Anterior cingulate cortex (tissue), 58 donors: ENCODE data around the gene KCNQ1.
A peak's percentile ranks its signal among the peaks of the same experiment; 100 is the strongest.

ENCODE experiments used
- DNase-seq, 58 donors: peaks; one replicate each; lab custom pipeline; 2025; lab: John Stamatoyannopoulos, UW

Gene KCNQ1

DNA sequence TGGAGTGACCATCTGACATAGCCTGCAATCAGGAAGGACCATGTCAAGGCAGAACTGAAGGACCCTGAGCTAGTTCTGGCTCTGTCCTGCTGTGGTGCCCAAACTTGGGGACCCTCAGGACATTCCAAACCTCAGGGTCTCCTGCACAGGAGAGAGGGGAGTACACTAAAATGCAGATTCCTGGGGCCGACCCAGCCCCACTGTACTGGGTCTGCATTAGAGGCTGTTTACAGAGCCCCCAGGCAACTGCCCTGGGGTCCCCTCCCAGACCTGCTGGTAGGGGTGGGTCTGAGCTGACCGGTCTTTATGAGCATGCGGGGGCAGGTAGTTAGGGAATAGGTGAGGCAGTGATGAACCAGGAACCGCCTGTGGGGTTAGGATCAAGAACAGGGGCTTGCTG is 7.3 kb upstream of the KCNQ1 start:
- no peak for DNase-seq

DNA sequence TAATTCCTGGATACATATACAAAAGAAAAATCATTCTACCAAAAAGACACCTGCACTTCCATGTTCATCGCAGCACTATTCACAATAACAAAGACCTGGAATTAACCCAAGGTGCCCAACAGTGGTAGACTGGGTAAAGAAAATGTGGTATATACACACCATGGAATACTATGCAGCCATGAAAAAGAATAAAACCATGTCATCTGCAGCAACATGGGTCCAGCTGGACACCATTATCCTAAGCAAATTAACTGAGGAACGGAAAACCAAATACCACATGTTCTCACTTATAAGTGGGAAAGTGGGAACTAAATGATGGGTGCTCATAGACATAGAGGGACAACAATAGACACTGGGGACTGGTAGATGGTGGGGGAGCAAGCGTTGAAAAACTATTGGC is 5.0 kb upstream of the KCNQ1 start:
- no peak for DNase-seq

DNA sequence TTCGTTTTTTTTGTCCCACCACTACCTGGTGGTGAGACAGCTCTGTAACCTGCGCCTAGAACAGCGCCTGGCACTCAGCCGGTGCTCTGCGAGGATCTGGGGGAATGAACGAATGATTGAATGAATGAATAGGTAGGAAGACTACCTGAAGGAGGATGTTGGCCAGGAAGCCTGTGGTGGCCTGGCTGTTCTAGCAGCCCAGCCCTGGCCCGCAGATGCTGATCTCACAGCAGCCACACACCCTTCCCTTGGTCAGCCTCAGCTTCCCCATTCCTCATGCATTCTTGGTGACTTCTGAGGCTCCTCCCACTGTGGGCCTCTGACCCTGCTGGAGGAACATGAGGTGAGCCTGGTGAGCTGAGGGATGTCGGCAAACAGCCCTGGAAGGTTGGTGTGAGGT is 4.2 kb upstream of the KCNQ1 start:
- no peak for DNase-seq

DNA sequence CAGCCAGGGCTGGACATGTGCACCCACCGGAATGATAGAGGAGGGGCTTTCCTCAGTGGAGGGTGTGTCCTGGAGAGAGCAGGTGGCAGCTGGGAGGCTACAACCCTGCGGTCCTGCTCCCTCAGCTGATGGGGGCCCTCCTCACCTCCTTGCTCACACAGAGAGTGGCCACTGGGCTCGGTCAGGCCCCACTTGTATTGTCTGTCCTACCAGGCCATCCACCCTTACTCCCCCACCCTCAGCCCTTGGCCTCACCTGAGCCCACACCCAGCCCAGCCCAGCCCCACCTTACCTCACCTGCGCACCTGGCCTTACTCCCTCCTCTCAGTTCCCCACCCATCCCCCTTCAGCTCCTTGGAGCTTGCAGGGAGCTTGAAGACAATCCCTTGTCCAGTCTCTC is 3.6 kb upstream of the KCNQ1 start:
- no peak for DNase-seq

DNA sequence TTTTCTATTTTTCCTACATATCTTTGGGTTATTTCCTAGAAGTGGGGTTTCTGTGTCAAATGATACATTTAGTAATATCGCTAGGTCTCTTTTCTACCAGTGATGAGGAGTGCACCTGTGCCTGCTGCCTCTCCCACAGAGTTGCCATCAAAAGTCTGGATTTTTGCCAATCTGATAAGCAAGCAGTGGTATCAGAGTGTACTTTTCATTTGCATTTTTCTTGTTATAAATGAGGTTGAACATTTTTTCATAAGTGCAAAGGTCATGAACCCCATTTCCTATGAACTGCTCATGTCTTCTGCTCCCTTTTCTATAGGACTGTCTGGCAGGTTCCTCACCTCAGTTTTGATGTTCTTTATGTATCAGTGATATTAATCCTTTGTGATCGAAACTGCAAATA is 2.2 kb upstream of the KCNQ1 start:
- DNase-seq, result no peak

DNA sequence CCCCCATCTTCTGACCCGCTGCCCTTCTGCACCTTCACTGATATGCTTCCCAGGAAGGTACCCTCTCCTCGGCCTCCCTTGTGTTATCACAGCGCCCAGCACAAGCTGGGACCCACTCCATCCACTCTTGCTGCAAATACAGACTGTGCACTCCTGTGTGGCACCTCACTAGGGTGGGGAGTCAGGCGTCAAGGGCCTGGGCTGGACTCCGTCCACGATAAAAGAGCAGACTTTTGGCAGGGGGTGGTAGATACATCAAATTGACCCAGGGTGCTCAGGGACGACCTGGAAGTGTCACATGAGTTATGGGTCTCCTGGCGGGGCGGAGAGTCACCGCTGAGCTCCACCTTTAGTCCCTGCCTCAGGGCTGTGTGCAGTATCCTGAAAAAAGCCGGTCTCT is 1.4 kb upstream of the KCNQ1 start:
- no peak for DNase-seq

DNA sequence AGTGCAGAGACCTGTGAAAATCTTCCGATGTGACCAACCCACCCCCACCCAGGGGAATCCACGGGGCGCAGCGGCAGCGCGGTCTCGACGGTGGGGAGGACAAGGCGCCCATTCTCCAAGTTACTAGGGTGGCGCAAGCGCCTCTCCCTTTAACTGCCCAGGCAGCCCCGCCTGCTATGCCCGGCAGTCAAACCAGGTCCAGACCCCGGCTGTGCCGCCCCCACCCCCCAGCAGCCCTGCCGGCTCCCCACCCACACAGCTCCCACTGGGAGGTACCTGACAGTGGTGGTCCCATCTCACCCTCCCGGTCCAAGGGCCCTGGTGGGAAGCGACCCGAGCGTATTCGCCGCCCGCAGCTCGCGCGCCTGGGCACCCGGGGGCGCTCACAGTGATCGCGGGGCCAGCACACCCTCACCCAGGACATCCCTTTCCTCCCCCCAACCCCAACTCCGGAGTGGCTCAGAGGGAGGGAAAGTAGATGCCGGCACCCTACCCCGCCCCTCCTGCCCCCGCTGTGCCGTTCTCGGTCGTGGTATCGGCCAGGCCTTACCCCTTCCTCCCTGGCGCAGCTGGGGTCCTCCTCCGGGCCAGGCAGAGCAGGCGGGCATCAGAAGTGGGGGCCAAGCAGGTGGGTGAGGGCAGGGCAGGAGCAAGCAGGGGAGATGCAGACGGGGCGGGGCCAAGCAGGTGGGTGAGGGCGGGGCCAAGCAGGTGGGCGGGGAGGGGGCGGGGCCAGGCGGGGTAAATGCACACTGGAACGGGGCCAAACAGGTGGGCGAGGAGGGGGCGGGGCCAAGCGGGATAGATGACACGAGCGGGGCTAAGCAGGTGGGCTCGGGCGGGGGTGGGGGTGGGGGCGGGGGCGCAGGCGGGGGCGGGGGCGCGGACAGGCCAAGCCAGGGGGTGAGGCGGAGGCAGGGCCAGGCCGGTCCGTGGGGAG is 657 bp upstream of the KCNQ1 start, which contains the start of gene TRPM5:
Gene TRPM5 (minus strand): TSS at position 634 of the 940 bp plus-strand sequence. CDS start 21,478 bp downstream, outside the sequence.
- DNase-seq, result peak in 1 of 58 donors; percentile 27

DNA sequence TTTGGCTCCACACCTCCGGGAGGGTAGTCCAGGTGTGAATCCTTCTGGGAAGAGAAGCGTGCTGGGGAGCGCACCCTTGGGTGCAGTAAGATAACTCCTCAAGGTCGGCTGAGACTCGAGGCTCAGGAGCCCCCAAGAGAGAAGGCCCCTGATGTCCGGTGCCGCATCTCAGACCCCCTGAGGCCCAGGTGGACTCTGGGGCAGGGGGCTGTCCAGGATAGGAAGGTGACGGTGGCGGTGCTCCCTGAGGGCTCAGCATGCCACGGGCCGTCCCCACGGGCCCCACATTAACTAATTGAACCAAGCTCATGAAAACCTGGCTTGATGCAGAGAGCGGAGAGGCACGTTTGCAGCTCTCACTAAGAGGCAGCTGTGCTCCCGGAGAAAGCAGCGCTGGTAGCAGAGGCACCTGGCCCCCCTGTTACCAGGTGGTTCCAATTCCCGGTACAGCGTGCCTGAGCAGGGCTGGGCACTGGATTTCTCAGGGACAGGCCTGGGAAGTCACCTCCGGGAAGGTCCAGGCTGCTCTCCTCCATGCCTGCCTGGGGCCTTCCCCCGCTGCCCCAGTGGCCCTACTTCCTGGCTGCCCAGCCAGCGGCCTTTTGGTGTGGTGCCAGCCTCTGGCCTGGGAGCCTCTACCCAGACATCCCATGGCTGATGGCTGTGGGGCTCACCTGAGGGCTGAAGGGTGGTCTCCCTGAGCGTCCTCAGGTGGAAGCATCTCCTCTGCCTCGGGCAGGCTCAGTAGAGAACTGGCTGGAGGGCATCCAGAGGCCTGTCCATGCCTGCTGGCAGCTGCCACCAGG is 1.1 kb downstream of the KCNQ1 start:
- no peak for DNase-seq

DNA sequence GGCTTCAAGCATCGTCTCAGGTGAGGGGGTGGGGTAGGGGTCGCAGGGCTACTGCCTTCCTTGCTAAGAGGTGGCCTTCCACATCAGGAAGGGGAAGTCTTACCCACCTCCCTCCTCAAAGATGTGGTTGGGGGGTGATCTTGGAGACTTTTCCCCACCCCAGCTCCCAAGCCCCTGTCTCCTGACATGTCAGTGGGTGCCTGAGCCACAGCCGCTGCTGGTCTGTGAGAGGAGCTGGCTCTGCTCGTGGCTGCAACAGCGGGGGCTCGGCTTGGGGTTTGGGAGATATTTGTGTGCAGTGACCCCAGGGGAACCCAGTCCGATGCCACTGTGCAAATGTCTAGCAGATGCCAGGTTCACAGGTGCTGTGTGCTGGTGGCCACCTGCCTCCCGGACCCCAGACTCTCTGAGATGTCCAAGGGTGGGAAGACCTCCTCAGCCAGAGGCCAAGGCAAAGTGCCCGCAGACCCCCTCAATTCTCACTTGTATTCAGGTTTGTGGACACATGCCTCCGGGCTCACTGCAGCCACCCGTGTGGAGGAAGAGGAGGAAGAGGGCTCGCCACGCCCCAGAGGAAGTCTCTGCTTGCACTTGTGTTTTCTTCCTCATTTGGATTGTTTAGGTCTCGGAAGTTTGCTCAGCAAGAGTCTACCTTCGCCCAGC is 1.9 kb downstream of the KCNQ1 start:
- peak in 1 of 58 donors; percentile 16 for DNase-seq

DNA sequence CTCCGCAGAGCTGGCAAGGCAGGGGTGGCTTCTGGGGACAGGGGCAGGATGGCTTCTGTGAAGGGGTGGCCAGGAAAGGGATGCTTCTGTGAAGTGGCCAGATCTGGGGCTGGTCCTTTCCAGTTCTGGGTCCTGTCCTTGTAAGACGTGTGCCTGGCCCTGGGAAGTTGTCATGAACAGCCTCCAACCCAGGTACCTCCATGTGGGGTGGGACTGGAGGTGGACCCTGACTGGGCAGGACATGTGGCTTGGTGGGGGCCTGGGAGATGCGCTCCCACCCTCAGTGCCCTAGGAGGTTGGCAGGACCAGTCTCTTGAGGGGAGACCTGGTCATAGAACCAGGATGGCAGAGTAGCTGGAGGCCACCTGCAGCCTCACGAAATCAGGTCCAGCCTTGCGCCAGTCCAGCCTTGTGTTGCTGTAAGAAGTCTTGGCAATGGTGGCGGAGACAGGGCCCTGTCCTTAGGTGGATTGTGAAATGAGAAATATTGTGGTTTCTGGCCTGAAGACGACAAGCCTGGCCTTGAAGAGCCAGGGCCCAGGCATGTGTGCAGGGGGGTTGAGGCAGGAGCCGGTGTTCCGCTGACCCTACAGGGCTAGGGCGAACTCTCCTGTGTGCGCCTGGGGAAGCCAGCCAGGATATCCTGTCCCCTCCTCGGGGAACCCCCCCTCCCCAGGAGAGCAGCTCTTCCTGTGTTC is 2.6 kb downstream of the KCNQ1 start:
- DNase-seq, result no peak

DNA sequence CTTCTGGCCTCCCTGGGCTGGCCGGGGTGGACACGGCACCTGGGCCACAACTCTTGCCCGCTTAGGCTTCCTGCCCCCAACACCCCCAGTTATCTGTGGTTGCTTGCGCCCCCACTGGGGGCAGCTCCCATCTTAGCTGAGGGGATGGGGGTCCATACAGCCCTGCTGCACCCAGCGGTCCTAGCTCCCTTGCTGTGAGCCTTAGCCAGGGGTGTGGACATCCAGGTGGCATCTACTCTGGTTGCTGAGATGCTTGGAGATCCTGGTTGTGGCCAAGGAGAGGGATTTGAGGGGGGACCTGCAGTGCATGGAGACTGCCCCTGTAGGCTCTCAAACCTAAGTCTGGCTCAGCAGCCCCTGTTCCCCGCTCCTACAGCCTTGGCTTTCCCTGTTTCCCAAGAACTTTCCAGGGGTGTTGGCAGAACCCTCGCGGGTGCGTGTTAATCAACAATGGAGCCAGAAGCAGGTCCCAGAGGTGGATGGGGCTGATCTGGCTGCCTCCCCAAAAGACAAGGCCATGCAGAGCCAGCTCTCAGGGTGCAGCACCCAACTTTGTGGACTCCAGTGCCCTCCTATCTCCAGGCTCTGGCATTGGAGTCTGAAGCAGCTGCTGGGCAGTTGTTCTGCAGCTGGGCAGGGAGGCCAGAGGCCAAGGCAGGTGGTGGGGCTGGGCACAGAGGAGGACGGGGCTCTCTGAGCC is 3.3 kb downstream of the KCNQ1 start:
- DNase-seq, result no peak

DNA sequence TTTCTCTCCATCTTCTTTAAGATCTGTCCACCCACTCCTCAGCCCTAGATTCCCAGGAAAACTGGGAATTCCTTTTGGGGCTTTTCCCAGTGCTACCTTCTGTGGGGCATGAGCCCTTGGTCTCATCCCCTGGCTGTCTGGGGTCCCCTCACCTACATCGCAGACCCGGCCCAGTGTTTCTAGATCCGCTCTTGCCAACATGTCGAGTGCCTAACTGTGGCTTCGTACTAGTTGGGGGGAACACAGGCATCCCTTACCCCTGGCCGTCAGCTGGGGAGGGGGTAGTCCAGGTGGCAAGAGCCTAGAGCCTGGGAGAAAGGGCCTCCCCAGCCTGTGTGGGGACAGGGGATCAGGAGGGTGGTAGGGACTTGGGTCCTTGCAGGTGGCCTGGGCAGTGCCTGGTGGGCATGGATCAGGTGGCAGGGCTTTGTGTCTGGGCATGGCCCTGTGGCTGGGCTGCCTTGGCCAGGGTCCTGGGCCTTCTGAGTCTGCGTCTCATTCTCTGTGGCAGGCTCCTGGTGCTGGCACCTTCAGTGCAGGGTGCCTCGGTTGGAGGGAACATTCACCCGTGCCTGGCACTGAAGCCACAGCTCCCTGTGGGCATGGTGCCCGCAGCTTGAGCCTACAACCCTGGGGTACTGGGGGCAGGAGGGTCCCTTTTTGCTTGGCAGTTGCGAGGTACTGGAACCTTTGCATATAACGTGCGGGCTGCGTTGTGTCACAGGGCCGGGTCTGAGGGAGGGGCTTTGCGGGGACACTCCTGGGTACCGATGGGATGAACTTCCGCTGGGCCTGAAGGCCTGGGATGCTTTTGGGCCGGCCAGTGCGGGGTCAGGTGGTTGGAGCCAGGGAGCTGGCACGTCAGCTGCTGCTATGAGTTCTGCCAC is 4.1 kb downstream of the KCNQ1 start:
- no peak for DNase-seq

DNA sequence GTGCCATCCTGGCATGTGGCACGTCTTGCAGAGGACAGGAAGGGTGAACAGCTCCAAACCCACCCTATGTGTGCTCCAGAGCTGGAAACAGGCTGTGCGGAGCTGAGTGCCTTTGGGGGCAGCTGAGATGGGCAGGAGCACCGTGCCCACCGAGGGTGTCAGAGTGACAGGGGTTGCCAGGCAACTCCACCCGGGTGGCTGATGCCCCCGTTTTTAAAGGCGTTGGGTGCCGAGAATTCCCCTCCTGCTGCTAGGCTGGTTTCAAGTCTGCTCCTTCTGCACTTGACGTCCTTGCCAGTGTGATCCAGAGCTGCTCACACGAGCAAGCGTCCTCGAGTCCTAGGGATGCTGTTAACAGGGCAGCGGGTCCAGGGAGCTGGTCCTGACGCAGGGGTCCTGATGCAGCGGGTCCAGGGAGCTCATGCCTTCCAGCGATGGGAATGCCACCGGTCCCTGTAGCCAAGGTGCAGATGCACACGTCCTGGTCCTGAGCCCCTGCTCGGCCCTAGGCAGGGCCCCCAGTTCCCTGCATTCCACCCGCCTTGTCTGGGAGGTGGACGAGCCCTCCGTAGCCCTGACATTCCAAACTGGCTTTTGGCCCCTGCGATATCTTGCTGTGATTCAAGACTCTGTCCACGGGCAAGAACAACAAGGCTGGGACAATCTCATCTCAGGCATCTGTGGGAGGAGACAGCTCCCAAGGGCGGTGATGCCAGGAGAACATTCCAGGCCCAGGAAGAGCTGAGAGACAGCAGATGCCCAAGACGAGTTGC is 4.9 kb downstream of the KCNQ1 start:
- DNase-seq, result no peak

DNA sequence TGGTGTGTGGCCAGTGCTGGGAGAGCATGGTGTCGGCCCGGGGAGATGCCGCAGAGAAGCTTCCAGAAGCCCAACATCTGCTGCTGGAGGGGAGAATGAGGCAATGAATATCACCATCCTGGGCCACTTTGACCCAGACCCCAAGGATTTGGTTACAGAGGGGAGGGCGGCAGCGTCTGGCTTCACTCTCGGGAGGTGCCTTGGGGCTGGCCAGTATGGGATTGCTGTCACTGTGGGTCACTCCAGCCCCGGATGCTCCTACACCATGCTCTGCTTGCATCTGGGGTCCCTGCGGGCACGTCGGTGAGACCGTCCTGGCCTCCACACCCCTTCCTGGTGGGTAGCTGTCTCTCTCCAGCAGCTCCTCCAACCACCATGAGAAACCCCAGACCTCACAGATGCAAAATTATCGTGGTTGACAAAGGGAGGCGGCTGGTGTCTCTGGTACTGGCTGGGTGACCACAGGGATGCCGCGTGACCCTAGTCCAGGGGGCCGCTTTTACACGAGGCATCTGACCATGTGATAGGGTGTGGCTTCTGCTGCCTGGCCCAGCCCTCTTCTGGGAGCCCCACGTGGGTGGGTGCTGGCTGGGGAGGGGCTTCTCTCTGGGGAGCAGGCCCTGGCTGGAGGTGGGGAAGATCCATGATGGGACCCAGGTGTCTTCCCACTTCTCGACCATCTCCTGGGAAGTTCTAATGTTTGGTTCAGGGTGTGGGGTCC is 5.7 kb downstream of the KCNQ1 start:
- no peak for DNase-seq

DNA sequence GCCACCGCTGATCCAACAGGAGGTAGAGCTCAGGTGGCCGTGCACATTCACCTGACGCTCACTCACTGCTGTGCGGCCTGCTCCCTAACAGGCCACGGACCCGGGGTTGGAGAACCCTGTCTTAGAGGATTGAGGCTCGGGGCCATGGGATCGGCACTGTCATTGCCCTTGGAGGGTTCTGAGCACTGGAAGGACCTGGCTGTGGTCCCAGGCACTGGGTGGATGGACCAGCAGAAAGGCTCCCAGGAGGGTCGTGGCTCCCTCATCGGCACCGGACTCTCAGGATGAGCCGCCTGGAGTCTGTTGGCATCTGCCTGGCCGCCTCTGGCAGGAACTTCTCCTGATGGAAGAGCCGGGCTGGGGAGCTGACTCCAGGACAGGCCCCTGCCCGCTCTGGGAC is 6.5 kb downstream of the KCNQ1 start:
- DNase-seq, result no peak

DNA sequence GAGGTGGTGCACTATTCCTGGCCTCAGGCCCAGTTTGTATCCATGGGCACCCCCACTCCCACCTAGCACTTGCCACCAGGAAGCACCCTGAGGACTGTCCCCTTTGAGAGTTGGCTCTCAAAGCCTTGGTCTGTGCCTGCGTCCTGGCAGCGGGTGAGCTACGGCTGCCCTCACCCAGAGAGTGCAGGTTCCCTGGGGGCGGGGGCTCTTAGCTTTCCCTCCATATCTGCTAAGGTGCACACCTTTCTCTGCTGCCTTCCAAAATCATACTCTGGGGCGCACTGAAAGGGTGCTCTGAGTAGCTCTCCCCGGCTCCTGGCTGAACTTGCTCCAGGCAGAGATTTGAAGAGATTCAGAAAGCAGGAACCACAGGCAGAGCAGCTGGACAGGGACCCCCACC is 7.1 kb downstream of the KCNQ1 start:
- no peak for DNase-seq

DNA sequence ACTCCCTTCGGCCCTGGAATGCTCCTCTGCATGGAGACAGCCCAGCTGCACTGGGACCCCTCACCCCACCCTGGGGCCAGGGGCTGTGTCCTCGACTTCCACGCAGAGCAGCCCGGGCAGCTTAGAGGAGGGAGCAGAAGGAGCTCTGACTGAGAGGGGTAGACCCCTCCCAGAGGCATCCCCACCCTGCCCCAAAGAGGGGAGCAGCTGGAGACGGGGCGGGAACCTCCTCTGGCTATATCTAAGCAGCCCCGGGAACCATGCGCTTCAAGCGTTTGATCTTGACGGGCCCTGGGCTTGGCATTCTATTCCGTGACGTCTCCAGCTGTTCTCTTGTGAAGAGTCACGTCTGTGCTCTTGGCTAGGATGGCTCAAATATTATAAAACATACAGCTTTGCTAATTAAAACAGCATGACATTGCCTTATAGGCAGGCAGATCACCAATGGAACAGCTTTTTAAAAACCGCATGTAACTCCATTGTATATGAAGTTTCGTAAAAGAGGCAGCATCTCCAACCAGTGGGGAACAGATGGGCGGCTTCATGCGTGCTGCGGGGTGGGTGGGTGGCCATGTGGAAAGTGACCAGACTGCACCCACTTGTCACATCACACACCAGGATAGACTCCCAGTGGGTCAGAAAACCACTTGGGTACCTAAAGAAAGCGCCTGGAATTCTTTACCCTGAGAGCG is 7.7 kb downstream of the KCNQ1 start:
- DNase-seq, result no peak
